H9 (cell line): ENCODE measurements around the gene SORCS2. TPM values are rescaled to one million over a fixed set of nuclear protein-coding genes. Genes with fewer than 3 reads are reported as not detected.

Experiments used
- DNase-seq: peaks from one replicate; pipeline ENCODE4 v3.0.0-alpha.2; 2017
- H2AFZ ChIP-seq: one replicate; pipeline ENCODE4 v1.6.1; 2013; ENCODE audit warnings: mild to moderate bottlenecking, low read length, control low read depth, moderate library complexity
- H2AK5ac ChIP-seq: 2 replicates; pipeline ENCODE4 v1.6.1; 2013; ENCODE audit warnings: low read length, control low read depth, mixed read lengths; ENCODE audit not compliant: insufficient read length
- H2BK120ac ChIP-seq: one replicate; pipeline ENCODE4 v1.6.1; 2013; ENCODE audit warnings: low read depth, mild to moderate bottlenecking, low read length, control low read depth, inconsistent platforms; ENCODE audit not compliant: poor library complexity, severe bottlenecking
- H2BK12ac ChIP-seq: 2 replicates; pipeline ENCODE4 v1.6.1; 2013; ENCODE audit warnings: low read length, control low read depth, mixed read lengths, low read depth; ENCODE audit not compliant: insufficient read length
- H2BK15ac ChIP-seq: 2 replicates; pipeline ENCODE4 v1.6.1; 2013; ENCODE audit warnings: low read depth, low read length, control low read depth
- H2BK20ac ChIP-seq: one replicate; pipeline ENCODE4 v1.6.1; 2013; ENCODE audit warnings: low read depth, mild to moderate bottlenecking, low read length, control low read depth, inconsistent platforms; ENCODE audit not compliant: poor library complexity, severe bottlenecking
- H2BK5ac ChIP-seq: 2 replicates; pipeline ENCODE4 v1.6.1; 2013; ENCODE audit warnings: low read length, control low read depth, mixed read lengths; ENCODE audit not compliant: insufficient read length
- H3K14ac ChIP-seq: 2 replicates; pipeline ENCODE4 v1.6.1; 2013; ENCODE audit warnings: low read length, control low read depth; ENCODE audit not compliant: insufficient read depth
- H3K18ac ChIP-seq: 2 replicates; pipeline ENCODE4 v1.6.1; 2013; ENCODE audit warnings: low read depth, mild to moderate bottlenecking, mixed read lengths, low read length, control low read depth; ENCODE audit not compliant: insufficient read length
- H3K23ac ChIP-seq: 2 replicates; pipeline ENCODE4 v1.6.1; 2013; ENCODE audit warnings: low read length, control low read depth, mixed read lengths, low read depth; ENCODE audit not compliant: insufficient read length
- H3K23me2 ChIP-seq: 2 replicates; pipeline ENCODE4 v1.6.1; 2013; ENCODE audit warnings: low read depth, mild to moderate bottlenecking, mixed read lengths, low read length, control low read depth; ENCODE audit not compliant: insufficient read length, poor library complexity, severe bottlenecking
- H3K27ac ChIP-seq: 2 replicates; pipeline ENCODE4 v1.5.1; 2013; ENCODE audit warnings: low read length, control low read depth, mixed read lengths, low read depth; ENCODE audit not compliant: insufficient read length
- H3K27me3 ChIP-seq: 2 replicates; pipeline ENCODE4 v1.6.1; 2013; ENCODE audit warnings: low read length, control low read depth, inconsistent platforms; ENCODE audit not compliant: insufficient read depth
- H3K4ac ChIP-seq: 2 replicates; pipeline ENCODE4 v1.6.1; 2013; ENCODE audit warnings: low read depth, mild to moderate bottlenecking, control low read depth, inconsistent platforms, low read length, moderate library complexity
- H3K4me1 ChIP-seq: 2 replicates; pipeline ENCODE4 v1.6.1; 2013; ENCODE audit warnings: low read length, control low read depth, inconsistent platforms; ENCODE audit not compliant: insufficient read depth
- H3K4me2 ChIP-seq: 2 replicates; pipeline ENCODE4 v1.6.1; 2013; ENCODE audit warnings: low read length, control low read depth, mixed read lengths; ENCODE audit not compliant: insufficient read length, insufficient read depth
- H3K56ac ChIP-seq: 2 replicates; pipeline ENCODE4 v1.6.1; 2013; ENCODE audit warnings: low read depth, mild to moderate bottlenecking, mixed read lengths, low read length, control low read depth; ENCODE audit not compliant: insufficient read length
- H3K79me1 ChIP-seq: 2 replicates; pipeline ENCODE4 v1.6.1; 2013; ENCODE audit warnings: low read depth, mild to moderate bottlenecking, moderate library complexity, low read length, control low read depth, inconsistent platforms; ENCODE audit not compliant: insufficient read depth, poor library complexity, severe bottlenecking
- H3K79me2 ChIP-seq: 2 replicates; pipeline ENCODE4 v1.6.1; 2013; ENCODE audit warnings: low read length, control low read depth, inconsistent platforms; ENCODE audit not compliant: insufficient read depth
- H3K9ac ChIP-seq: 2 replicates; pipeline ENCODE4 v1.6.1; 2013; ENCODE audit warnings: low read length, control low read depth, mixed read lengths; ENCODE audit not compliant: insufficient read length; ENCODE audit errors: extremely low read depth
- H3K9me3 ChIP-seq: one replicate; pipeline ENCODE4 v1.6.1; 2013; ENCODE audit warnings: low read depth, low read length, inconsistent platforms; ENCODE audit not compliant: control insufficient read depth
- H3T11ph ChIP-seq: one replicate; pipeline ENCODE4 v1.6.1; 2013; ENCODE audit warnings: mild to moderate bottlenecking, low read length, control low read depth, inconsistent platforms
- H4K20me1 ChIP-seq: one replicate; pipeline ENCODE4 v1.6.1; 2013; ENCODE audit not compliant: control insufficient read depth, insufficient read length, insufficient read depth
- H4K5ac ChIP-seq: 2 replicates; pipeline ENCODE4 v1.6.1; 2013; ENCODE audit warnings: low read depth, mild to moderate bottlenecking, mixed read lengths, low read length, control low read depth; ENCODE audit not compliant: insufficient read length
- H4K8ac ChIP-seq: replicated peaks from 2 replicates; pipeline ENCODE4 v1.6.1; 2013; ENCODE audit warnings: low read length, control low read depth, mixed read lengths, low read depth; ENCODE audit not compliant: insufficient read length
- H4K91ac ChIP-seq: 2 replicates; pipeline ENCODE4 v1.6.1; 2013; ENCODE audit warnings: low read depth, mild to moderate bottlenecking, moderate library complexity, mixed read lengths, low read length, control low read depth; ENCODE audit not compliant: insufficient read length
- H3K27ac Mint-ChIP-seq, 3 experiments: 2 replicates in 2 of 3; 3 replicates in 1 of 3; pipeline ENCODE4 v1.8.0; 2020 to 2021; ENCODE audit warnings: mixed read lengths in 3 of 3, mild to moderate bottlenecking in 1 of 3, moderate library complexity in 1 of 3
- H3K27me3 Mint-ChIP-seq: 2 replicates; pipeline ENCODE4 v1.8.0; 2021; ENCODE audit warnings: low read depth, mild to moderate bottlenecking, moderate library complexity, mixed read lengths
- H3K36me3 Mint-ChIP-seq, 3 experiments: 2 replicates in 2 of 3; 3 replicates in 1 of 3; pipeline ENCODE4 v1.8.0; 2020 to 2021; ENCODE audit warnings: low read depth in 3 of 3, mixed read lengths in 3 of 3; ENCODE audit not compliant: insufficient read depth in 1 of 3
- H3K4me1 Mint-ChIP-seq, 2 experiments: 2 replicates each; pipeline ENCODE4 v1.8.0; 2020; ENCODE audit warnings: mixed read lengths in 2 of 2
- H3K4me3 Mint-ChIP-seq, 2 experiments: 2 replicates in 1 of 2; 3 replicates in 1 of 2; pipeline ENCODE4 v1.8.0; 2020 to 2021; ENCODE audit warnings: mild to moderate bottlenecking in 2 of 2, mixed read lengths in 2 of 2, moderate library complexity in 1 of 2
- H3K9me3 Mint-ChIP-seq, 2 experiments: 2 replicates in 1 of 2; 3 replicates in 1 of 2; pipeline ENCODE4 v1.8.0; 2020; ENCODE audit warnings: mild to moderate bottlenecking in 2 of 2, mixed read lengths in 2 of 2, moderate library complexity in 1 of 2
- CTCF ChIP-seq: fragments of 200-600 bp; sonication (generic); conservative IDR thresholded peaks from 3 replicates; pipeline ENCODE4 v1.8.0; 2021; ENCODE audit warnings: antibody characterized with exemption, mild to moderate bottlenecking
- WGBS: extraction: QIAGEN DNeasy Blood & Tissue Kit; methylation state at CpG from one replicate; pipeline ENCODE4 v1.1.7; 2013; ENCODE audit warnings: missing lambda C conversion rate, low lambda C conversion rate, mixed read lengths; ENCODE audit not compliant: insufficient read length; ENCODE audit errors: extremely low coverage; 5-methylcytosine and 5-hydroxymethylcytosine counted together
- total RNA-seq: library from RNA; stranded (reverse); gene quantifications from 2 replicates; pipeline ENCODE4 v1.2.1, GENCODE V29; 2021

The SORCS2 gene
- total RNA-seq, 1 experiment from 2014 or later = 0.57 TPM

DNA sequence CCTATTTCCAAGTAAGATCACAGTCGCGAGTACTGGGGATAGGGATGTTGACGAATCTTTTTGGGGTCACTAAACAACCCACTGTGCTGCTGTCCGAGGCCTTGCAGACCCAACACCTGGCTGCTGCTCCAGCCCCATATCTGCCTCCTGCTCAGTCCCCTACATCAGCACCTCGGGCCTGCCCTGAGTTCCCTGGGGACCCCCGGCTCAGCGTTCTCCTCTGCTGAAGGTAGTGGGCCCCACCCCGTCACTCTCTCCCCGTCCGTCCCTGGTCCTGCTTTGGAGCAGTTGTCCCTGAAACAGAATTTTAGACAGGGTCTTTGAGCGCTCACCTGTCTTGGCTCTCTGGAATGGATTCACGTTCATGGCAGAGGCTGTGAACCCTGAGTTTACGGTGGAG lies 444.8 kb downstream of the SORCS2 start:
- Mint-ChIP-seq H3K36me3 (no peaks in the 10 kb centered on the region; a peak in 1 of 7 replicates), H3K9me3 (0 out of 5 replicates have a peak, but pooled peaks cover 0 to 4% of the 10 kb centered on the region in 2 experiments), H3K27me3 (peaks cover 11% of the 10 kb centered on the region), H3K4me1 (peaks cover 15 to 19% of the 10 kb centered on the region in 2 experiments), H3K27ac (no peak overlapping the region), H3K4me3 (no peak overlapping the region)
- H4K5ac ChIP-seq = no peak overlapping the region
- H3K4me2 ChIP-seq = no peak overlapping the region
- H3K4me1 ChIP-seq = no peaks in the 10 kb centered on the region; the same call in 1 of the 2 replicates
- no peak overlapping the region for H2BK5ac ChIP-seq
- no peaks in the 10 kb centered on the region for H3K23me2 ChIP-seq
- H3K23ac ChIP-seq = no peak overlapping the region
- H3K27ac ChIP-seq = no peak overlapping the region
- H3K9me3 ChIP-seq = no peaks in the 10 kb centered on the region
- no peak overlapping the region for H2BK120ac ChIP-seq
- no peak overlapping the region for H3K56ac ChIP-seq
- WGBS = no CpG with 5 or more reads among the region's 13 CpGs
- H4K20me1 ChIP-seq = no peaks in the 10 kb centered on the region
- H2BK20ac ChIP-seq = no peak overlapping the region
- no peak overlapping the region for H2BK15ac ChIP-seq
- no peaks in the 10 kb centered on the region for H3K79me1 ChIP-seq
- TF ChIP-seq CTCF = no peak
- H4K91ac ChIP-seq = no peak overlapping the region
- no peak overlapping the region for H3K18ac ChIP-seq
- no peak overlapping the region for H3T11ph ChIP-seq
- no peak overlapping the region for H2AFZ ChIP-seq
- H3K79me2 ChIP-seq = no peaks in the 10 kb centered on the region
- no peak overlapping the region for H4K8ac ChIP-seq
- H3K27me3 ChIP-seq = no peaks in the 10 kb centered on the region
- no peak overlapping the region for H3K4ac ChIP-seq
- DNase-seq = no peak
- no peak overlapping the region for H2BK12ac ChIP-seq
- no peak overlapping the region for H2AK5ac ChIP-seq
- no peak overlapping the region for H3K9ac ChIP-seq
- no peak overlapping the region for H3K14ac ChIP-seq
